Inflammatory macrophage treated with lipopolysaccharide for 1 hour (primary cell): ENCODE data around the gene CBLC.

ENCODE experiments used
- DNase-seq, 2 donors: peaks; one replicate each; pipeline ENCODE4 v3.0.0-alpha.2; 2020 to 2022

CBLC gene

GRCh38 chr19:44746946-44747738 is 30.5 kb upstream of the CBLC start:
- DNase-seq = peak; percentile 95 to 98

GRCh38 chr19:44747739-44748425 is 29.8 kb upstream of the CBLC start:
- DNase-seq = peak; percentile 74 to 83

GRCh38 chr19:44748426-44749254 is 29.1 kb upstream of the CBLC start, which contains the start of gene BCL3:
Gene BCL3, plus strand, starts transcription at chr19:44748708. Its CDS starts 83 bp downstream, at chr19:44748791.
- peak; percentile 72 to 79 for DNase-seq

GRCh38 chr19:44749292-44749691 is 28.4 kb upstream of the CBLC start:
- DNase-seq = peak in 1 of 2 donors; percentile 26

- DNase-seq = no peak
Measured at GRCh38 chr19:44749994-44750393, 27.7 kb upstream of the CBLC start.

GRCh38 chr19:44752123-44752815 is 25.4 kb upstream of the CBLC start:
- no peak for DNase-seq

GRCh38 chr19:44752816-44753625 is 24.7 kb upstream of the CBLC start:
- peak; percentile 92 to 93 for DNase-seq

GRCh38 chr19:44753626-44753931 is 24.1 kb upstream of the CBLC start:
- no peak for DNase-seq

- DNase-seq = peak; percentile 88 to 92
Measured at GRCh38 chr19:44753932-44754749, 23.5 kb upstream of the CBLC start.

GRCh38 chr19:44754750-44755080 is 23.0 kb upstream of the CBLC start:
- no peak for DNase-seq

- no peak for DNase-seq
Measured at GRCh38 chr19:44755219-44755618, 22.5 kb upstream of the CBLC start.

GRCh38 chr19:44756089-44756562 is 21.6 kb upstream of the CBLC start:
- DNase-seq = no peak

GRCh38 chr19:44757057-44757734 is 20.5 kb upstream of the CBLC start:
- no peak for DNase-seq

GRCh38 chr19:44757735-44758505 is 19.8 kb upstream of the CBLC start:
- no peak for DNase-seq

GRCh38 chr19:44758596-44758995 is 19.1 kb upstream of the CBLC start:
- DNase-seq = no peak

- DNase-seq = no peak
Measured at GRCh38 chr19:44759083-44759804, 18.4 kb upstream of the CBLC start.

- no peak for DNase-seq
Measured at GRCh38 chr19:44762038-44762437, 15.7 kb upstream of the CBLC start.

GRCh38 chr19:44765033-44765948 is 12.4 kb upstream of the CBLC start:
- peak; percentile 86 to 93 for DNase-seq
